Measurements from ENCODE around the gene TMTC2.

TMTC2 gene

GRCh38 chr12:82855872-82856271 lies 169.2 kb downstream of the TMTC2 start:
- DNase-seq, result no peak

DNA sequence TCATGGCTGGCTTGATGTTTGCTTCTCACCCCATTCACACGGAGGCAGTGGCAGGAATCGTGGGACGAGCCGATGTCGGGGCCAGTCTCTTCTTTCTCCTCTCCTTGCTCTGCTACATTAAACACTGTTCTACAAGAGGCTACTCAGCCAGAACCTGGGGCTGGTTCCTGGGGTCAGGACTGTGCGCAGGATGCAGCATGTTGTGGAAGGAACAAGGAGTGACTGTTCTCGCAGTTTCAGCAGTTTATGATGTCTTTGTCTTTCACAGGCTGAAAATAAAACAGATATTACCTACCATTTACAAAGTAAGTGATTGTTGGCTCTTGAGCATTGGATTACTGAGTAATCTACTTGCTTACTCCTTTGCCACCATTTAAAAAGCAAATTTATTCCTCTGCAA lies 170.6 kb downstream of the TMTC2 start:
- DNase-seq, result no peak

DNA sequence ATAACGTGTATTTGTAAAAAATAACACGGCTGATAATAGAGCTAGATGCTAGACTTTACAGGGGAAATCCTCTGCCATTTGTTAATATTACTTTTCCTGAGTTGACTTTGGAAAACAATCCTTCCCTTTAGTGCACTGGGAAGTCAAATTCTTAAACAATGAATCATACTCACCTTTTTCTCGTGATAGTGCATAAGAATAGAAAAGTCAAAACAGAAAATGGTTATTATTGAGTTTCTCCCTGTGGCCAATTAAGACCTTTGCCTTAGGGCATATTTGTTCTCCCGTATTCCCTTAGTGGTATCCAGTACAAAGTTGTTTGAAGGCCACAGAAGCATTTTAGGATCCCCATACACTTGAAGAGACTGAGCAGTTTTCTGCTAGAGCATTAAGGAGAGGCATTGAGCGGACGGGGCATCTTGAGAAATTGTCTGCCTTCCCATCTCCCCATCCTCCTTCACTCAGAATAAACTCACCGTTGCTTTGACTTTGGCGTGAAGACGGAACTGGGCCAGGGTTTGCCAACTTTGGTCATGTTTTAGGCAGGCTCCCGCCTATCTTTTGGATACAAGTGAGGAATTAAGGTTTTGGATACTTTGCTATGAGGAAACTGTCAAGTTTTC lies 171.3 kb downstream of the TMTC2 start:
- no peak for DNase-seq

DNA sequence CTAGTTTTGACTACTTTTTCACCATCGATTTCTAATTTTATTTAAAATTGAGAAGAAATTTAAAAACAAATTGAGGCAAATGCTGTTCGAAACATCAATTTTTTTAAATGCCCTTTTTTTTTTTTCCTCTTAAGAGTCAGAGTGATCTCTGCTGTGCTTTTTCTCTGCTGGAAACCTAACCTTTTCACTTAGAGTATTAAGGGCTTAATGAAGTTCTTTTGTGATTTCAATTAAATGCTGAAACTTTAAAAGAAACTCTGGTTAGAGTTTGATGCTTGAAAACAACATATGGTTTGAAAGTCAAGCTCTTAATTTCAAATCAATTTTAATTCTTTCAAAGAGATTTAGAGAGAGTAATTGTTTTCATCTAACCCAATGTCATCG lies 171.8 kb downstream of the TMTC2 start:
- no peak for DNase-seq

DNA sequence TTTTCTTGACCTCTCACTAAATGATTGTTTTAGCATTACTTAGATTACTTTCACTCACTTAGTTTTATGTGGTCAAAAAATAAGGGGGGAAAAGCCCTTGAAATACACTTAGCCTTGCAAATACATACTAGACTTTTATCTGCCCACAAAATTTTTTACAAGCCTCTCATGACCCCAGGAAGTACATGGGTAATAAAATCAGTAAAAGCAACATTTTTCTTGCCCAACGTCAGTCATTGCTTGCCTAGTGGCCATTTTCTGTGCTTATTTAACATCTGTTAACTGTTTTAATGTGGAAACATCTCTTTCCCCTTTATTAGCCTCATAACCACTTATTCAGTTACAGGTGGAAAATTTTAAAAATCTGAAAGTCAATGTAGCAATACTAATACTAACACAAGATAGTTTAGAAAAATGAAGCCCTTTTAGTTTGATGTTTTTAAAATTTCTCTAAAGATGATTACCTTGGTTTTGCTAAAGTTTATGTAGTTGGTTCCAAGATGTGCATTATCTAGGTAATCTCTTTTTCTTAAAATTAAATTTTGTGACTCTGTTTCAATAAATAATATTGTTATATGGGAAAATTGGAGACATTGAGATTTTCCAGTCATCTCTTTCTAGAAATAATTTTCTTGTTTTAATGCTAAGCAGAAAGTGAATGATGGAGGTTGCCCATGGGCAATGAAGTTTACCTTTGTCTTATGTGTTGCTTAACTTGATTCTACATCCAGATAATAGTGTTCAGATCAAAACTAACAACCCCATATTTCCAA lies 175.5 kb downstream of the TMTC2 start:
- no peak for DNase-seq

DNA sequence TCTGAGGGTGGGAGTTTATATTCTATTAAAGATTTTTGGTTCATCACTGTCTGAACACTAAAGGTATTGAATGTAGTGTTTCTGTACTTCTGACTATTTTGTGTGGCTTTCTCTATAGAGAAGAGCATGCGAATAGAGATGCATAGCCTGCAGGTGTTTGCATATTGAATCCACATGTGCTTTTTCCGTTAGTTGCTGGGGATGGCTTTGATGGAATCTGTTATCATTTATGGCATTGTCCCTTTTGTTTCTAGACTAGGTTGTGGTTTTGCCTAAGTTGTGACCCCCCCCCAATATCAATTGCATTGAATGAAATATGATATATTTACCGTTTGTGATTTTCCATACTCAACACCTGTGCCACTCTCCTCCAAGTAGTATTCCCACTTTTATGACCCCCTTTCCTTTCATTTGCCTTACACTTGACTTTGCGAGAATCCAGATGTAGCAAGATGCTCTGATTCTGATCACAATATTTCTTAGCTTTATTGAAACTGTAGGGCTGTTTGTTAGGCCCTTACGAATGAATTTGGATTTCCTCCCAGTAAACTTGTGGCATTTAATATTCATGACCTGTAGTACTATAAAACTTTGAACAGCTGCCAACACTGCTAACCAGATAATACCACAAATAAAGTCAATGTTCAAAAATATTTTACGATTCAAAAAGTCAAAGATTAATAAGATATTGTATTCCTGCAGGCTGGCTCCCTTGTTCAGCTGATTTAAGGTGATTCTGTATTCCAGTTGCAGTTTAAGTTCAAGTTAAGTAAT lies 176.4 kb downstream of the TMTC2 start:
- DNase-seq, result no peak

DNA sequence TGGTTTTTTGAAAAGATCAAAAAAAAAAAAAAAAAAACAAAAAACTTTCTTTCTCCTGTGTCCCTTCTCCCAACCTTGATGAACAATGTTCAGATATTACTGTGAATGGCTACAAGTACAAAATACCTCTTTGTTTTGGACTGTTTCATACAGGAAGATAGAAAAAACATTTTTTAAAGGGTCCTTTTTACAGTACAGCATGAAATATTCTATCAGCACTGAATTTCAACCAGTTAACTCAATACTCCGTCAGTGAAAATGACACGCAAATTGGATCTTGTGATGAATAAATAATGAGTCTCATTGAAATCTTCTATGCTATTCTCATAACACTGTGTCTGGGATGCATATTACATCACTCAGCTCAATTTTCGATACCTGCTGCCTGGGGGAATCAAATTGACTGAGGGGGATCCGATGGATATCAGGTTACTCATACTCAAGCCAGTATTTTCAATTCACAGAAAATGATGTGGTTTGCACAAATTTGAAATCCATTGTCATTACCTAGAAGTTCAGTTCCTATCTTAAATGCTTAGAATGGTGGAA lies 179.6 kb downstream of the TMTC2 start:
- DNase-seq, result no peak

DNA sequence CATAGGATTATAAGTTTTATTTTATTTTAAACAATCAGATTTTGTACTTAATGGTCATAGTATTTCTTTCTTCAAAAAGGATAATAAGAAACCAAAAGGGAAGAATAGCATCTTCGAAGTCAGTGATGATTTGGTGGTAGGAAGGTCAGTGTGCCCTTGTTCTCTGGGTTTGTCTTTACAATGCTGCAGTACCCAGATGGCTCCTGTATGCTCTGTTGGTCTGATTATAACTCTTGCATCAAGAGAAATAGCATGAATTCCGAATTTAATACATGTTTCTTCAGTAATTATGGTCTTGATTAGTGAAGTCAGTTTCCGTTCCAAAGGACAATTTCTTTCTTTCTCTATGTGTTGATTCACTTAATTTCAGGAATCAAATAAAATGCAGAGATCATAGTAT lies 180.2 kb downstream of the TMTC2 start:
- DNase-seq, result no peak

DNA sequence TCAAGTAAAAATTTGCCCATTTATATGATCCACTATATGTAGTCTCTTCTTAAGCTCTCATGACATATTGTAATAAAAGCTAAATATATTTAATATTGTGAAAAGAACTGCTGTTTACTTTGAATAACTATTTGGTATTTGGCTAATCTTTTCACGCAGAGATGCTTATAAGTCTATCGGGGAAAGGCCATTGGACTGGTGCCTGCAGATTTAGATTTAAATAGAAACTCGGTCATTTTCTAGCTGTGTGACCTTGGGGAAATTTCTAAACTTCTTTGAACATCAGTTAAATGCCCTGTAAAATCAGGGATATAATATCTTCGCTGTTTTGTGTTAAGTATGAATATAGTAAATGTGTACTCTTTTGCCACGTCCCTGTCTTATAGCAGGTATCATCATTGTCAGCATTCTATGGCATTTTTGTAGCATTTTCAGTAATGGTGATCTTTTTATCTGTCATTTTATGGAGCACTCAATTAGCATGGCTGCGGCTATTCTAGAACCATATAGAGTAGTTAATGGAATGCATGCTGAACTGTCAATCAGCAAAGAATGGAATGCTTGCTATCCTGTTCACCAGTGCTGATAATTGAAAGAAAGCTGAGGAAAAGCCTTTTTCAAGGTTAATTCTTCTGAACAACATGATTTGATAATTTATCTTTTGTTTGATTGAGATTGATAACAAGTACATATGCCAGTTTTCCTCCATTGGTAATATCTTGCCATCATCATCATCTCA lies 181.2 kb downstream of the TMTC2 start:
- no peak for DNase-seq

DNA sequence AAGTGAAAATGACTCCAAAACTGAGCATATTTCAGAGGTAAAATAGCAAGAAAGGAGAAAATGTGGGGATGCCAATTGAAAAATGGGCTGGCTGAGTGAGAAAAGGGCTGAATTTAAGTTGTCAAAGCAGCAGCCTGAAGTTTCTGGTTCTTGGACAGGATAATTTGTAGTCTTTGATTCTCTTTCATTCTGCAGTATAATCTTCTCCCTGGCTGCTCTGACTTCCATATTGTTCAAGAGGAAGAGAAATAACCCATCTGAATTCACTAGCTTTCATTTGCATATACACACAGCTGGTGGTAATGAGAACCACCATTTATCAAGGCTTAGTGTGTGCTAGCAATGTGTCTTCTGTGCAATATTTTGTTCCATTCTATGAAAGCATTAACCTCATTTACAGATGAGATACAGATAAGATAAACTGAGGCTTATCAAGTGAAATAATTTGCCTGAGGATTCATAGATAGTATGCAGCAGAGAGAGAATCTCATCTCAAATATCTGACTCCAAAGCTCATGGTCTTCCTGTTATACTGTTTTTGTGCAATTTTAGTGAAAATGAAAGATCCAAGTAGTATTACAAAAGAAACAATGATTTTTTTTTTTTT lies 184.2 kb downstream of the TMTC2 start:
- no peak for DNase-seq

- no peak for DNase-seq
These were observed 185.4 kb downstream of the TMTC2 start for GRCh38 chr12:82872088-82872487.

- no peak for DNase-seq
These were observed 186.6 kb downstream of the TMTC2 start for GRCh38 chr12:82873309-82873708.

DNA sequence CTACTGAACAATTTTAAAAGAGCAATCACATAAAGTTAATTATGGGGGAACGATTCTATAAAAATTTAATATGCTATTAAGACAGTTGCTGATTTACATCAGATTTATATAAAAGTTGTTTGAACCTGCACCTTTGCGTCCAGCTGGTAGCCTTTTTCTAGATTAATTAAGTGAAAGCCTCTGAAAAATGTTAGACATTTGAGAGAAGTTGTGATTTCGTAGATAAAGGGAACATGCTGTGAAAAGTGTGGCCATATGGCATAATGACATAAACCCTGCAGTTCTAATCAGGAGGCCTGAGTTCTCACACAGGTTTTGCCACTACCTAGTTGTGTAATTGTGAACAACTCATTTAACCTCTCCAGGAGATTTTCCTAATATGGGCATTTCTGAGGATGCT lies 187.2 kb downstream of the TMTC2 start:
- no peak for DNase-seq

DNA sequence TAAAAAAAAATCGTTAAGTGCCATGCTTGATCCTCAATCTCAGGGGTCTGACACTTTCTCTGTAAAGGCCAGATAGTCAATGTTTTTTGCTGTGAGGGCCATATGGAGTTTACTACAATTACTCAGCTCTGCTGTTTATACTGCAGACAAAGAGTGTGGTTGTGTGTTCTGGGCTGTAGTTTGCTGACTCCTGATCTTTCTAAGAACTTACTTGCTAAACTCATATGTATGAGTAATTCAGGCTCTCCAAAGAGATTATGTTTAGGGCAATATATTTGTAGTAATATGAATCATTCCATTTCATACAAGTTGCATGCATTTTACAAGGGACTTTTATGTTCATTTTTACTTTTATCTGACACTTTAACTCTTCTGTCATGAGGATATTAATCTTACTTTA lies 188.2 kb downstream of the TMTC2 start:
- DNase-seq, result no peak

- no peak for DNase-seq
These were observed 189.4 kb downstream of the TMTC2 start for GRCh38 chr12:82876075-82876474.

DNA sequence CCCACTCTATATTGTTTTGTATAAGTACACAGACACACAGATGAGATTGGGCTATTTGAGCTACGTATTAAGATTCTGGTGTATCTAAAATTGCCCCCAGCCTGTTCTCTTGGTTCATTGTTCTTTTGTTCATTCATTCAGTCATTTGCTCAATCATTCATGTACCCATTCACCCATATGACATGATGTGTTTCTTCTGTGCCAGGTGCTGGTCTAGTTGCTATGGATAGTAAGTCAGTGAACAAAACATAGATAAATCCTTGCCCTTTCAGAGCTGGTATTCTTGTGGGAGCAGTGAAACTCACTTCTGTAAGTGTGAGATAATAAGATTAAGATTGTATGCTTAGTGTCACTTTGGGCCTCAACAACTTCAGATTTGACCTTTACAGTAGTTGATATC lies 191.3 kb downstream of the TMTC2 start:
- DNase-seq, result no peak

DNA sequence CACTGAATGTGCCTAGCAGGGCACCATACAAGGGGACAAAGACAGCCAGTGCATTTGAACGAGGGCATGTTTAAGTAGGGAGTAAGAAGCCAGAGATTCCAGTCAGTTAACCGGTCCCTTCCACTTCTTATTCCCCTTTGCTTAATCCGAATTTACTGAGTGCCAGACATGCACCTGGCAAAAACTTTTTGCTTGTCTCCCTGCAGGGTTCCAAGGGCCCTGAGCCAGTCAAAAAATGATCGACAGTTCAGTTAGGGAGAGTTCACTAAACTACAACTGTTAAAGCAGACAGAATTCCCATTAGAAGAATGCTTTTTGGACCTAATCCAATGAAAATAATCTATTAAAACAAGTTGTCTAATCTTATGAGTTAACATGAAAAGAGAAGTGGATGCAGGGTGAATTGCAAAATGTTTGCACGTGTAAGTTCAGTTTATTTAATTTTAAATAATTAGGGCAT lies 193.8 kb downstream of the TMTC2 start:
- no peak for DNase-seq

- no peak for DNase-seq
These were observed 197.0 kb downstream of the TMTC2 start for GRCh38 chr12:82883394-82884355.

GRCh38 chr12:82886671-82887340 lies 200.1 kb downstream of the TMTC2 start:
- DNase-seq, result no peak

GRCh38 chr12:82893896-82894295 lies 207.2 kb downstream of the TMTC2 start:
- DNase-seq, result no peak

GRCh38 chr12:82896277-82896676 lies 209.6 kb downstream of the TMTC2 start:
- DNase-seq, result no peak
